Fibroblast of skin of scalp (primary cell): ENCODE data around the gene FBXO38.
A peak's percentile ranks its signal among the peaks of the same experiment; 100 is the strongest.
"Not testable (repeated sequence)": the region's sequence is repeated elsewhere in the genome, so short reads cannot be mapped to it uniquely, and the experiment has no call there.

Experiments
- DNase-seq: peaks from one replicate; pipeline ENCODE4 v3.0.0-alpha.2; 2013

Gene FBXO38

DNA sequence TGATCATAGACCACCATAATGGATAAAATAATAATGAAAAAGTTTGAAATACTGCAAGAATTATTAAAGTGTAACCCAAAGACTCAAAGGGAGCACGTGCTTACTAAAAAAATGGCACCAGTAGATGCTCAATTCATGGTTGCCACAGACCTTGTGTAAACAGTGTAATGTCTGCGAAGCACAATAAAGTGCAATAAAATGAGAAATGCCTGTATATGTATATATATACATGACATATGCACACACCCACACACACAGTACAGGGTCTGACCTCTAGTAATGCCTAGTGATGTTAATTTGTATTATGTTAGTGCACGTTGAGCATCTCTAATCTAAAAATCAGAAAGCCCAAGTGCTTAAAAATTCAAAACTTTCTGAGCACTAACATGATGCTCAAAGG is 52.3 kb downstream of the FBXO38 start:
- no peak for DNase-seq

DNA sequence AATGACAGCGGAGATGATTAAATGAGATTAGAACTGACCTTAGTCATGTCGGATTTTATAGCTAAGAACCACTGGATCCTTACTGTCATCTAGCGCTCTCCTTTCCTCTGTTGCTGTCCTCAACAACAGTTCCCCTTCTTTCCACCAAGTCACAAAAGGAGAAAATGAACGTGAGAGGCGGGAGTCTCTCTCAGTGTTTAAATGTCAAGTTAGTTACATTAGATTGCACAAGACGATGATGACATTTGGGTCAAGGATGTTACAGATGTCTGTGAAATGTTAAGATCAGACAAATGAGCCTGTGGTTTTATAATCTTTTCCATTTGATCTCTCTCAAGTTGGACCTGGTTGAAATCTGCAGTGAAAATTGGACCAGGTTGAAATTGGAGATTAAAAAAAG is 53.5 kb downstream of the FBXO38 start:
- DNase-seq, result peak; percentile 8

DNA sequence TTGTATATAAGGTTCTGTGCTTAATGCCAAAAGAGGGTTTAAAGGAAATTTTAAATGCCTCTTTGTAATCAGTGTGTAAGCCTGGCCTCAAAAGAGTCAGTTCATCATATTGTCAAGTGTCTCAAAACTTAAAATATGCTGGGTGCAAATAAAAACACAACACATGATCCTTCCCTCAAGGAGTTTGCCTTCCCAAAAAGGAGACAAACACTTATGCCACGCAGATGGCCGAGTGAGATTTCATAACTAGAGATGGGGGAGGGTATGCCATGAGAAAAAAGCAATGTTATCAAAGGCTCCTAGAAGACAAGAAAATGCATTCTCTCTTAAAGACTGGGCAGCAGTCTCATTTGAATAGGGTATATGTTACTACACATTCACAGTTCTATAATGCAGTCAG is 55.2 kb downstream of the FBXO38 start:
- no peak for DNase-seq

- DNase-seq, result no peak
These were observed 59.5 kb downstream of the FBXO38 start for GRCh38 chr5:148443241-148443640.

DNA sequence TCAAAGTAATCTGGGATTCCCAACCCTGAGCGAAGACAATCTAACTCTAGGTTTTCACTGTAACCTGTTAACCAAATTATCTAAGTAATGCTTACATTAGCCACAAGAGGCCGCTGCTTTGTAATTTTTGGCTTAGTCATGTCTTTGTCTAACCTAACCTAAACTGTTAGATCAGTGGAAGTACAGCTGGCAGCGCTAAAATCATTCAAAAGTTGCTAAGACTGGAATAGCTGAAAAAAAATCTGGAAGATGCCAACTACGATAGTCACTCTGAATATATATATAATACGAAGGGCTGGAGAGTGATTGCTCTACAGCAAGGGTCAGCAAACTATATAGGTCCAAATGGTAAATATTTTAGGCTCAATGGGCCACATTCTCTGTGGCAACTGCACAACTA is 60.2 kb downstream of the FBXO38 start:
- DNase-seq, result peak; percentile 66

DNA sequence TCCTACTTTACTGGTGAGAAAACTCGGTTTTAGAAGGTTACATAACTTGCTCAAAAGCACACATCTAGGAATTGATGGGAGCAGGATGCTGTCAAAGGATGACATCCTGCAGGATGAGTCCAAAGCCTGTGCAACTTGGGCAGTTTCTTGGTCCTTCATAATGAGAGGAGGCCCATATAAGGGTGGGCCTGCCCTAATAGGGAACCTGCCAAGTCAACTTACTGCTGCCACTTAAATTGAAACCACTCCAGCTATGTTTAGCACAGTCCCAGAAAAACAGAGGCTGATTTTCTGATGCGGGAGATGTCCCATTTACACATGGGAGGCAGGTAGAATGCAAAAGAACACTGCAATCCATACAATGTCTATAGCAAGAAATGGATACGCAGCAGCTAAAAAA is 61.8 kb downstream of the FBXO38 start:
- DNase-seq, result no peak

- DNase-seq, result no peak
These were observed 62.9 kb downstream of the FBXO38 start for GRCh38 chr5:148446611-148447010.

DNA sequence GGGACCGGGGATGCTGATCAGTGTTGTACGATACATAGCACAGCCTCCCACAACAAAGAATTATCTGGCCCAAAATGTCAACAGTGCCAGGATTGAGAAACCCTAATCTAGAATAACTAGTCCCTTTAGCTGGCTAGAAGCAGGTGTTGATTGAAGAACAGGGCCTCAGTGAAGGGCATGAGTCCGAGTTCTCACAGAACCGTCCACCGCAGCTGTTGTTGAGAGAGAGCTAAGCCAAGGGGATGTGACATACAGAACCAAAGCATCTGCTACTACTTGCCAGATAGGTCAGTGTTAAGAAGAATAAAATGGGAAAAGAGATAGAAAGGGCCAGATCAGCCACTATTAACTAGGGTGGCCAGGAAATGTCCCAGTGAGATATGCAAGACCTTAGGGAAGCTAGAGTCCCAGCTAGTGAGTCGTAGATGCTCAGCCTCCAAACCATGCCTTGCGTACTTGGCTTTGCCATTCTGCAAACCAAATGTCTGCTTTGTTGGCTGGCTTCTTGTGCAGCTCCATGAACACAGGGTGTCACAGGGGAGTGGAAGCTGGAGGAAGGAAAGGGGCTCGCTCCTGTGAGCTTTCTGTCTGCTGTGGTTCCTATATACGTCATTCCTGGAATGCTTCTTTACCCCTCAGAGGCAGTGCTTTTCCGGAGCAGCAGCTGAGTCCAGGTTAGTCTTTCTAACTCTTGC is 68.9 kb downstream of the FBXO38 start:
- no peak for DNase-seq

DNA sequence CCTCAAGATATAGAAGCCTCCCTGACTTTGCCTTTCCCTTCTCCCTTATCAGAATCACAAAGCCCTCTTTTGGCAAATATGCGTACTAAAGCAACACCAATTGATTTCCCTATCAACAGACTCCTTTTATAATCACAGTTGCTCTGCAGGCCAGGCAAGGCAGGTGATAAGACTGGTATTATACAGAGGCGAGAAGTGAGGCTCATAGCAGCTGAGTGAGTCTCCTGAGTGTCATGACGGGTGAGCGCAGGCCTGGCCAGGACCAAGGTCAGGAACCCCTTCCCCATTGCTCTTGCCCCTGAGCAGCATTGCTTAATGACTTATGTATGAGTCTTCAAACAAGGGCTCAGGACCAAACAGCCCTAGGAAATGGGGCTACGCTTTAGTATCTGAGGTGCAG is 70.8 kb downstream of the FBXO38 start:
- no peak for DNase-seq

GRCh38 chr5:148455185-148455584 is 71.4 kb downstream of the FBXO38 start:
- DNase-seq, result peak; percentile 18

- DNase-seq, result no peak
These were observed 73.4 kb downstream of the FBXO38 start for GRCh38 chr5:148457183-148457620.

GRCh38 chr5:148458036-148458888 is 74.5 kb downstream of the FBXO38 start:
- no peak for DNase-seq

DNA sequence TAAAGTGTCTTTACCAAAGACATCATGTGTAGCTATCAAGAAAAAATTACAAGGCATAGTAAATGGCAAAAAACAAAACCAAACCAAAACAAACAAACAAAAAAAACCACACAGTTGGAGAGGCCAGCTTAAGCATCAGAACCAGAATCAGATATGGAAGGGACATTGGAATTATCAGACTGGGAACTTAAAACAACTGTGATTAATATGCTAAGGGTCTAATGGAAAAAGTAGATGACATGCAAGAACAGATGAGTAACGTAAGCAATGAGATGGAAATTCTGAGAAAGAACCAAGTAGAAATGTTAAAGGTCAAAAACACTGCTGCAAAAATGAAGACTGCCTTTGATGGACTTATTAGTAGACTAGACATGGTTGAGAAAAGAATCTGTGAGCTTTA is 75.9 kb downstream of the FBXO38 start:
- no peak for DNase-seq

- no peak for DNase-seq
These were observed 81.8 kb downstream of the FBXO38 start for GRCh38 chr5:148465381-148466235.

DNA sequence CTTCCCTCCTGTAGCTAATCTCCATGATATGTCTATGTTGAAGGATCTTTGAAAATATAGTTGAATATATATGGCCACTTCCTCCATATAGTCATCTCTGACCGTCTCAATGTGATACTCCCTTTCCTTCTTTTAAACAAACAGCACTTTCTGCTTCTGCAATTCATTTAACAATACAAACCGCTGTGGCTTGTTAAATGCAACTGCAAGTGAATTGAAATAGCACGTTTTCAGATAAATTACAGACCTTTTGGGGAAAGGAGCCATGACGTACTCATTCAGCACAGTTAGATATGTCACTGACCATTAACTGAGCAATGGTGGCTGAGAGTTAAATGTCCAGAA is 82.5 kb downstream of the FBXO38 start:
- no peak for DNase-seq

- no peak for DNase-seq
These were observed 84.2 kb downstream of the FBXO38 start for GRCh38 chr5:148467958-148468357.

DNA sequence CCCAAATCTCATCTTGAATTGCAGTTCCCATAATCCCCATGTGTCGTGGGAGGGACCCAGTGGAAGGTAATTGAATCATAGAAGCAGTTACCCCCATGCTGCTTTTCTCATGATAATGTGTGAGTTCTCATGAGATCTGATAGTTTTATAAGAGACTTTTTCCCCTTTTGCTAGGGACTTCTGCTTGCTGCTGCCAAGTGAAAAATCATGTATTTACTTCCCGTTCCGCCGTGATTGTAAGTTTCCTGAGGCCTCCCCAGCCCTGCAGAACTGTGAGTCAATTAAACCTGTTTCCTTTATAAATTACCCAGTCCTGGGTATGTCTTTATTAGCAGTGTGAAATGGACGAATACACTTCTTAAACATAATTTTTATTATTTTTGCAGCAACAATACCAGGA is 85.0 kb downstream of the FBXO38 start:
- DNase-seq, result not testable (repeated sequence)

GRCh38 chr5:148469501-148469935 is 85.8 kb downstream of the FBXO38 start:
- DNase-seq, result peak; percentile 11

DNA sequence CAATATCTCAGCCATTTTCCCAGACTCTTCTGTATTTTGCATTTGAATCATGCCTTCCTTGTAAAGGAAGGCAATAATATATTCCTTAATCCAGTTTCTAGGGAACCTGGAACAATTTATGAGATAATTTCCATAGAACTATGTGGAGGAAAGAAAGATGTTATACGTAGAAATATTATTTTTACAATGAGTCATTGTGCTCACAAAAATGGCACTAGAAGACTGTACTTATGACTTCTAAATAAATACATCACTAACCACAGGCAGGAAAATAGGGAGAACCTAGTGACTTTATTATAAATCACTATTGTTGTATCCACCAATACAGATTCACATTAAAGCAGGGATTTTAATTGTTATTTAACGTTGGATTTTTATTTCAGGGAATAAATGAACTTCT is 87.6 kb downstream of the FBXO38 start:
- DNase-seq, result peak; percentile 9

- DNase-seq, result no peak
These were observed 90.3 kb downstream of the FBXO38 start for GRCh38 chr5:148474025-148474511.

- DNase-seq, result no peak
These were observed 92.5 kb downstream of the FBXO38 start for GRCh38 chr5:148476302-148476701.

GRCh38 chr5:148477429-148477828 is 93.7 kb downstream of the FBXO38 start:
- DNase-seq, result no peak

DNA sequence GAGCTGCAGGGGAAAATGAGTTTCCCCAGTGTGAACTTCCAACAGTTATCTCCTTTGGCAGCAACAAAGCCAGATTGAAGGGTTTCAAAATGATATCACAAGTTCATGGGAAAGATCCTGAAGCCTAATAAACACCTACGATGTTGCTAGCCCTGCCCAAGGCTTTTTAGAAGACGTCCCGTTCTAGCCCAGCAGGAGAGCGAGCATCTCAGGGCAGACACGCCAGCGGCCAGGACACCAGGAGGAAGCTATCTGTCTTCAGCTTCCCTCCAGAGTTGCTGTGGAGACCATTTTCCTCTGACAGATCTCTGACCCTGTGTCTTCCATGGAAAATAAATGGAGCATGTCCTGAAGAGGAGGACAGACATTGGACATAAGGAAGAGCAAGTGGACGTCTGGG is 98.4 kb downstream of the FBXO38 start:
- no peak for DNase-seq
